Middle frontal gyrus (tissue), 1 donor: ENCODE measurements around the gene DMGDH.
"Not testable (repeated sequence)": the region's sequence is repeated elsewhere in the genome, so short reads cannot be mapped to it uniquely, and the experiment has no call there.

ENCODE experiments used
- DNase-seq: peaks from one replicate; pipeline ENCODE4 v3.0.0-alpha.2; 2015; ENCODE audit warnings: low spot score; ENCODE audit errors: extremely low spot score

Gene DMGDH

DNA sequence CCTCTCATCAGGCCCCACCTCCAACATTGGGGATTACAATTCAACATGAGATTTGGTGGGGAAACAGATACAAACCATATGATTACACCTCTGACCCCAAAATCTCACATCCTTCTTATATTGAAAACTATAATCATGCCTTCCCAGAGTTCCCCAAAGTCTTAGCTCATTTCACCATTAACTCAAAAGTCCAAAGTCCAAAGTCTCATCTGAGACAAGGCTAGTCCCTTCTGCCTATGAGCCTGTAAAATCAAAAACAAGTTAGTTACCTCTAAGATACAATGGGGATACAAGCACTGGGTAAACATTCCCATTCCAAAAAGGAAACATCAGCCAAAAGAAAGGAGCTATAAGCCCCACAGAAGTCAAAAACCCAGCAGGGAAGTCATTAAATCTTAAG lies 57.6 kb downstream of the DMGDH start:
- no peak for DNase-seq

DNA sequence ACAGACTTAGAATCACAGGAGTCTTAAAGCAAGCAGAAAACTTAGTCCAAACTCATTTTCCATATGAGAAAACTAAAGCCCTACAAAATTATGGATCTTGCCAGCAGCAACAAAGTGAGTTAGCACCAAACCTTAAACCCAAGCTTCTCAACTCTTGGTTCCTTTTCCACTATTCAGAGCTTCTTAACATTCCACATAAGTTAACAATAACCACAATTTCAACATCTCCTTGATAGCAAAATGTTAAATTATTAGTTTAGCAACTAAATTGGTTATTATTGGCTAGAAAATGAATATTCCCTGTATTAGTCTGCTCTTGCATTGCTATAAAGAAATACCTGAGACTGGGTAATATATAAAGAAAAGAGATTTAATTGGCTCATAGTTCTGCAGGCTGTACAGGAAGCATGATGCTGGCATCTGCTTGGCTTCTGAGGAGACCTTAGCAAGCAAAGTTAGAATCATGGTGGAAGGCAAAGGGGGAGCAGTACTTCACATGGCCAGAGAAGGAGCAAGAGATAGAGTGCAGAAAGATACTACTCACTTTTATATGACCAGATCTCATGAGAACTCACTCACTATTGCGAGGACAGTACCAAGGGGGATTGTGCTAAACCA lies 58.1 kb downstream of the DMGDH start:
- DNase-seq: no peak

DNA sequence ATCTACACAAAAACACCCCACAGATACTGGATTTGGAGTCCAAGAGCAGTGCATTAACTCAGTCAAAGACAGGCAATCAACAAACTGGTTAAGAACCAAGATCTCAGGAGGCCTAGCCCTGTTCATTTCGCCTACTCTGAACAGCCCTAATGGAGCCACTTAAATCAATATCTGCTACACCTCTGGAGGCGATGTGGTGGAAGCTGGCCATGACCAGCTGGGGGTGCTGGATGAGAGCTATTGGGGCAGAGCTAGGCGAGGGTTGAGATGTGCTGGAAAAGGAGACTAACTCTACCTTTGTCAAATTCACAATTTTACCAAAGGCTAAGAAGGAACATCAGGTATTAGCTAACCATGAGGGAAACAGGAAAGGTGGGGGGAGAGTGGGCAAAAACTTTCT lies 61.1 kb downstream of the DMGDH start:
- DNase-seq: no peak

DNA sequence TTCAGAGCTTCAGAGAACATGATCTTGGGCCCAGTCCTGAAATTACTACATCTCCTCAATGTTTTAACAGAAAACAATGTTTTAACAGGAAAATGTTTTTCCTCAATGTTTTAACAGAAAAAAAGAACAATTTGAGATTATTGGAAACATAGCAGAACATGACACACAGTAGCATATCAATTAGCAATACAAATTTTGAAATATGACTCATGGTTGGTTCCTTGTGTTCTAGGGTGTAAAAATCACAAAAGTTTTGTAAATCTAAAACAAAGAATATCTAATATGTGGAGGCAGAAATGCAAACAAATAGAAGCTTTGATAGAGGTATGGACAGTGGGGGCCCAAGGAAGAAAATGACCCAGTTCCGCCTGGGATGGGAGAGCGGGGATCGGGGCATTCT lies 61.6 kb downstream of the DMGDH start:
- no peak for DNase-seq

DNA sequence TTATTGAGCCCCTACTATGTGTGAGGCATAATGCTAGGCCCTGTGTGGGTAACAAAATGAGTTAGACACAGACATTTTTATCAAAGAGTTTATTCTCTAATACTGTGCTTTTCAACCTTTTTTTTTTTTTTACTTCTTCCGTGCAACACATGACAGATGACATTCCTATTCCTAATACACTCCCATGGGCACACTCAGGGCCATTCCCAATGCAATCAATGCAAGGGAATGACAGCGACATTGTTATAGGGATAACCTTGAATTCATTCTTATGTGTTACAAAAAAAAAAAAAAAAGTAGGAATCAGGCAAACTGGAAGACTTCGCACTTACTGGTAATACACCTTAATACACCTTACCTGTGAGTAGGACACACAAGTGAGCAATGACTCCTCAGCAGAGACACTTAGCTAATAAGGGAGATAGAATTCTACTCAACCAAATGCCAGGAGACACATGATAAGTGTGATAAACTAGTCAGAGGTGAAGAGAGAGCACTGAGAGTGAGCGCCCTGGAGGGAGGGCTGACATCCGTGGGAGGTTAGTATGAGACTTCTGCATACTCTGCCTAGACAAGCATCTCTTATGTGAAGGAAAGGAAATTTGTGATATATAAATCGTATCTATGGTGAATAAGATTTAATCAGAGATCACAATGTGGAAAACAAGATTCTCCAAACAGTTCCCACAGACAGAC lies 63.4 kb downstream of the DMGDH start:
- DNase-seq: no peak

DNA sequence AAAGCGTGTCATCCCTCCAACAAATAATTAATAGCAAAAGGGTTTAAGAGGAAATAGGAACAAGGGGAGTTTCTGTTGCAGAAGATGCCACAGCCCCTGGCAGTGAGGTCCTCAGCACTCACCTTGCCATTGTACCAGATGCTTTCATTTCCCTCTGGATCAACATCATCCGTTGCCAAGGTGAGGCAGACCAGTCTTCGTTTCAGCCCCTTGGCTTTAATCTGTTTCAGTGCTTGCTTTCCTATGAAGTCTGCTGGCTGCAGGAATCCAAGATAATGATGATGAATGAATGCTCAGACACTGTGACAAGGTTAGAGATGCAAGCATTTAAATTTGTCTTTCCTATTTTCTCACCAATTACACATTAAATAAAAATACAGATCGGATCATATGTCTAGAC lies 64.3 kb downstream of the DMGDH start:
- DNase-seq: no peak

DNA sequence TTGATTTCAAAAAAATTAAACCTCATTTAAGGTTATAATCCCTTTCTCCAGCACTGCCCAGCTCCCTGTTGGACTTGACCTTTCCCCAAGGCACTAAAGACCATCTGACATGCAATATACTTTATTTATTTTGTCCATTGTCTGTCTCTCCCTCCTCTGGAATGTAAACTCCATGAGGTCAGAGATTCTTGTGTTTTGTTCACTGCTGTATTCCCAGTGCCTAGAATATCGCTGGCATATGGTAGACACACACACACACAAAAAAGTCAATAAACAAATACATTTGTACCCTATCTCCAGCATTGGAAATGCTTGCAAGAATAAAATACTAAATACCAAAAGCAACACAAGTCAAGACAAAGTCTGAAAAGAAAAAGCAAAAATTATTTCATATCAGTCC lies 67.1 kb downstream of the DMGDH start:
- no peak for DNase-seq

DNA sequence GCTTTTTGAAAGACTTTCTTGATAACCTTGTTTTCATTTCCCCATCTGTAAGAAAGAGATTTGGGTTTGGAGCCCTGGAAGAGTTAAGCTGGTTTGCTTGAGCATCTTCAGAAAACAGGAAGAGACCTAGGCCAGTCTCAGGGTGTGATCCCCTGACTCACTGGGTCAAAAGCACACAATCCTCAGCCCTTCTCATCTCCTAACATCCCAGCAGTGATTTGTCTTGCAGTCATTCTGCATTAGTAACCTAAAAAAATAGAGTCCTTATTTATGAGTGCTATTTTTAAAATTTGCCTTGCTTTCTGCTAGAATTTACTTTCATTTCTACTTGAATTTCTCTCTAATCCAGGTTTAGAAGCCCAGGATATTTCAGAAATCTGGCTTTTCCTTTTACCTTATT lies 68.0 kb downstream of the DMGDH start:
- no peak for DNase-seq

DNA sequence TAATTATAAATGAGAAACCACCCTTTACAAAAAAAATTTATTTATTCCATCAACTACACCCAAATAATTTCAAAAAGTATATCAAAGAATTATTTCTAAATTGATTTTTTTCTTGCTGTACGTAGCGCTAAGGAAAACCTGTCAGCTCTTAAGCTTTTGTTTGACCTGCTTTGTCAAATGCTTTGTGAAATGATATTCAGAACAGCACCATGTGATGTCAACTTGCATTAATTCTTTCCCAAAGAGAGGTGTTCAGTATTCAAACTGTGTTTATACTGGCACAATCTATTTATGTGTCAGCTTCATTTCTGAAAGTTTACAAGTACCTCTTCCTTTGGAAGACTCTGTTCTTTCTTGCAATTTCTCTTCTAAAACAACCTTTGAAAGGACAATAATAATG lies 72.4 kb downstream of the DMGDH start:
- DNase-seq: no peak

DNA sequence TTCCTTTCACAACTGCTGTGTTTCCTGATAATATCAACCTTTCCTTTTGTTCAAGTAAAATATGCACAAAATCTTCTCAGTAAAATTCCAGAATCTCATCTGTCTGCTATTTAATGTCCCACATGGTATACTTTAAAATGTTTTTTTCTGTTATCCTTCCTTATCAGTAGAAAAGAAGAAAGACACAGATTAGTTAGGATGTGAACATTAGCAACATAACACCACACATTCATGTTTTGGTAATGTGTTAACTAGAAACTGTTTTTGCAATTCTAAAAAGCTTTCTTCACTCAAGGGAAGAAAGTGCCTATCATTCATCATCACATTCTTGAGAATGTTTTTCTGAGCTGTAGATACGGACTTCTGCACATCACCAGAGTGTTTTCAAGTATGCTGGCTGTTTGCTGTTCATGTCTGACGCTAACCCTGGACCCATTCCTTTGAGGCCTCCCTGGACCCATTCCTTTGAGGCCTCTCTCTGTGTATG lies 73.9 kb downstream of the DMGDH start:
- no peak for DNase-seq

DNA sequence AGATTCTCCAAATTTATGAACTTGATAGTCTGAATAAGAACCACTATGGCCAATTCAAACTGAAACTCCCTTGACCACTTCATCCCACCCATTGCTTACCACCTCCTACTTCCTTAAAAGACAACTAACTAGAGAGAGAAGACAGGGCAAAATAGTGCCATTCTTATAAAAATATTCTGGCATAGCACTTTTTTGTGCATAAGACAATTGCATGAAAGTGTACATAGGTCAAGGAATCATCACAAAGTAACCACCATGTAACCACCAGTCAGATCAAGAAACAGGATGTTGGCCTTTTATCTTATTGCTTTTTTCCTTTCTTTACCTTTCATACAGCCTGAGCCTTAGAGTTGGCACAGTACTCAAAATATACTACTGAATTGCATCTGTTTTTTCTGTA lies 76.3 kb downstream of the DMGDH start:
- no peak for DNase-seq

DNA sequence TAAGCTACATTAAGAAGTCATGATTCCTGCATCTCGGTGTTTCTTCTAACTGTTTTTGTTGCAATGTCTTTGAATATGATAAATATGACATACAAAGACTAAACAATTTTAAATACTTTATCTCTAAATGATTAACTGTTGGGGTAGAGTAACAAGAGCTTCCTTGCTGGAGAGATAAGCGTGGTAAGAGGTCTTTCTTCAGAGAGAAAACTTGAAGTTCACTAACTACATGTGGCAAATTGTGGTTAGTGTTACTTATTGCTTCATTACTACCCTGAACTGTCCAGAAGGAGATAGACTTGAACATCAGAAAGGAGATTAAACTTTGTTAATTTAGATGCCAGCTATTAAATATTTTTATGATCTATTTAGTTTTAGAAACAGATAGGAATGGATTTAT lies 77.3 kb downstream of the DMGDH start:
- no peak for DNase-seq

DNA sequence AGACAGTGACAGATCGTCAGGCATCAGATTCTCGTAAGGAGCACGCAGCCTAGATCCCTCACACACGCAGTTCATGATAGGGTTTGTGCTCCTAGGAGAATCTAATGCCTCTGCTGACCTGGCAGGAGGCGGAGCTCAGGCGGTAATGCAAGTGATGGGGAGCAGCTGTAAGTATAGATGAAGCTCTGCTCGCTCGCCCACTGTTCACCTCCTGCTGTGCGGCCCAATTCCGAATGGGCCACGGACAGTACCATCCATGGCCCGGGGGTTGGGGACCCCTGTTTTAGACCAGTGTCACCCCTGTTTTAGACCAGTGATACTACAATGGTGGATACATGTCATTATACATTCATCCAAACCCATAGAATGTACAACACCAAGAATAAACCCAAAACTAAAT lies 80.4 kb downstream of the DMGDH start:
- DNase-seq: no peak

DNA sequence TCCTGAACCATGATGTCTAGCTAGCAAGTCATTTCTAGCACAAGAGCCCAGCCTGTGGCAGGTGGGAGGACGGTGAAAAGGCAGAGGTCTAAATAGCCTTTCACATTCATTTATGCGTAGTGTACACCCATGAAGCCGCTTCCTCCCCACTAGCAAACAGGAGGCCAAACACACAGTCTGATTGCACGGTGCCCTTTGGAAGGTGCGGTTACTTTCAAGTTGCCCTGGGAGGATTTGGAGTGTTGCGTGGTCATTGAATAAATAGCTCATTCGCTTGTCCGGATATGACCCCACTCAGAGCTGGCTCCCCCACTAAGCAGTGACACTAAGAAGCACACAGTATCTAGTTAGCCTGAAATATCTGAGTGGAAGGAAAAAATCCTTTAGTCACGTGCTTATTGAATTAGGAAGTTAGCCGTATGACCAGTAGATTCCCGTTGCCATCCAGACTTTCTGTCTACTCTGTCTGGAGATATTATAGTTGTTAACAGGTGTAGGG lies 83.7 kb downstream of the DMGDH start:
- DNase-seq: no peak

DNA sequence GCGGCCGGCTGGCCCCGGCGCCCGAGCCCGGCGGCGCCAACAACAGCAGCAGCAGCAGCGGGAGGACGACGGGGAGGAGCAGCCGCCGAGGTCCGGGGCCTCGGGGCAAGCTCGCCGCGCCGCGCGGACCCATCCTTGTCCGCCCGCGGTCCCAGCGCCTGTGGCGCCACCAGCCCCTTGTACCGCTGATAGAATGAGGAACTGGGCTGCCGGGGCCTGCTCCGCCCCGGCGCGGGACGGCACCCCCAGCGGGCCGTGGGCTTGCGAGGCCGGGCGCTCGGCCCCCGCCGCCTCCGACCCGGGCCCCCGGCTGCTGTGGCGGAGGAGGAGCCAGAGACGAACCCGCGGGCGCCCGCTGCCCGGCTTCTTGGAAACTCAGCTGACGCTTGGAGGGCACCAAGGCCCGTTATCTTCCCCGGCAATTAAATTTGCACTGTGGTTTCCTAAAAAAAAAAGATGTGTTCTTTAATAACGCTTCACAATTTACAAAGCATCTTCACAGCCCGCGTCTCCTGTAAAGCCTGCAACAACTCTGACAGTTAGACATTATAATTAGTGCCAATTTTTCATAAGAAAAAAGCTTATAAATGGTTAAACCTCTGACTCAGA lies 84.3 kb downstream of the DMGDH start, which contains the start of gene ARSB:
Gene ARSB (minus strand): TSS at position 195 of the 609 bp plus-strand sequence. CDS start 62 bp downstream, at position 133.
- no peak for DNase-seq

DNA sequence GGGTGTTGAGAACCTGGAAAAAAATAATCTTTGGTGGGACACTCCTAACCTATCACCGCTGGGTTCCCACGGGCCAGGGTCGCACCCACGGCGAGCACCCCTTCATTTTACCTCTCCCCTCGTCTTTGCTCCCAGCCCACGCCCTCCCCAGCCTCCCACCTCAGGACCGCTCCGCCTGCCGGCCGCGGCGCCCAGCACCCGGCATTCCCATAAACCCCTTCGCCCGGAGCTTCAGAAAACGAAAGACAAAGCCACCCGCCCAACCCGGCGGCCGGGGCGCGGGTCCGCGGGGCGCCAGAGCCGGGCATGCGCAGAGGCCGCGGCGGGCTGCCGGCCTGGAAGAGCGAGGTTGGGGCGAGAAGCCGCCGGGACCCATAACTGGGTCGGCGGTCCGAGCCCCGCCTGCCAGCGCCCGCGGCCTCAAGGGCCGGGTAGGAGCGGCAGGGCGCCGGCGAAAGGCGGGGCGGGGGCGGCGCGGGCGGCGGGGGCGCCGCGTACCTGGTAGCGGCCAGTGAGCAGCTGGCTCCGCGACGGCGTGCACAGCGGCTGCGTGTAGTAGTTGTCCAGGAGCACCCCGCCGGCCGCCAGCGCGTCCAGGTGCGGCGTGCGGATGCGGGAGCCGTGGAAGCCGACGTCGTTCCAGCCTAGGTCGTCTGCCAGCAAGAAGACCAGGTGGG lies 84.9 kb downstream of the DMGDH start:
- DNase-seq: peak; percentile 68

DNA sequence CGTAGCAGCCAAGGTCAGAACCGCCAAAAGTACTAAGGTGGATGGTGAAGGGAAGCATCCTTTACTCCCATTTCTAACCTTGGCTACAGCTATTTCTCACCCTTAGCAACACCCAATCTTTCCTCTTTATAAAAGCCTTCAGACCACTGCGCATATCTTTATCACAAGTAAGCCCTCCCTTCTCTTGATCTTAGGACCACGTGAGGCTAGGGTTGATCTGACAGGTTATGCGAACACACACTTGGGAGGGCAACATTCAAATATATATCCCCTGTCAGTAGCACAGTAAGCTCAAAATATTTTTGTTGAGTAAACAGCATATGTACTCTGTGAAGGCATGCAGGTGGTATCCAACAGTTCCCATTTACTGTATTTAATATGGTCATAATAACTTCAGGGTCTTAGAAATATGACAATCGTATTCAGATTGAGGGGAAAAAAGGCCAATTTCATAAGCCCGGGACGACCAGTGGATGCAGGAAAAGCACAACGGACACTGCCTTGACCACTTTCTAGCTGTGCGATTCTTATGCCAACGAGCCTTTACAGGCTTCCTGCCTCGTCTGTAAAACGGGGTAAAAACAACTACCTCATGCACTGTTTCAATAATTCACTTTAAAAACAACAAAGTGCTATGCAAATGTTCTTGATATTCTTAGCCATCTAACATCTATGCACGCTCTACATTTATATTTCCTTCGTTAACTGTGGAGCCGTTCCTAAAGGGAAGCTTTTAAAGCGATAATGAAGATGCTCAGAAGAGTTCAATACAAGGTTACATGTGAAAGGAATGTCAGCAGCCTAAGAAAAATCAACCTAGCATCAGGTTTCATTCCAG lies 85.7 kb downstream of the DMGDH start:
- no peak for DNase-seq

DNA sequence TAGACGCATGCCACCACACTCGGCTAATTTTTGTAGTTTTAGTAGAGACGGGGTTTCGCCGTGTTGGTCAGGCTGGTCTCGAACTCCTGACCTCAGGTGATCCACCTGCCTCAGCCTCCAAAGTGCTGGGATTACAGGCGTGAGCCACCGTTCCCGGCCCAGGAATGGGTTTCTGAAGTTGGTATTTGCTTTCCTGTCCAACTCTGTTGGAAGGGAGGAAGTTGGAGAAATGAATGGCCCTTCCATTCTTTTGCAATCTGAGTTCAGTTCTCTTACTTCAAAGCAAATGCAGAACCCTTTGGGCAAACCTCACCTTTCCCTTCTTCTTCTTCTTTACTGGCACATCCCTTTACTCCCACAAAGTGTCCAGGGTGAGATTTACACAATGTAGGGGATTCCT lies 86.3 kb downstream of the DMGDH start:
- not testable (repeated sequence) for DNase-seq

DNA sequence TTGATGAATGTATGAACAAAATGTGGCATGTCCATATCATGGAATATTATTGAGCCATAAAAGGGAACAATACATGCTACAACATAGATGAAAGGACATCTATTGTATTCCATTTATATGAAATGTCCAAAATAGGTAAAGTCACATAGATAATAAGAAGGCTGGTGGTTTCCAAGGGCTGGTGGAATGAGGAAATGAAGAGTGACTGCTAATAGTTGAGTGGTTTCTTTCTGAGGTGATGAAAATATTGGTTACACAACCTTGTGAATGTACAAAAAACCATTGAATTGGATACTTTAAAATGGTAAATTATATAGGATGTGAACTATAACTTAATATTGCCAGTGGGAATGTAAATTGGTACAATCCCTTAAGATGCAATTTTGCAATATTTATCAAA lies 89.6 kb downstream of the DMGDH start:
- DNase-seq: no peak

DNA sequence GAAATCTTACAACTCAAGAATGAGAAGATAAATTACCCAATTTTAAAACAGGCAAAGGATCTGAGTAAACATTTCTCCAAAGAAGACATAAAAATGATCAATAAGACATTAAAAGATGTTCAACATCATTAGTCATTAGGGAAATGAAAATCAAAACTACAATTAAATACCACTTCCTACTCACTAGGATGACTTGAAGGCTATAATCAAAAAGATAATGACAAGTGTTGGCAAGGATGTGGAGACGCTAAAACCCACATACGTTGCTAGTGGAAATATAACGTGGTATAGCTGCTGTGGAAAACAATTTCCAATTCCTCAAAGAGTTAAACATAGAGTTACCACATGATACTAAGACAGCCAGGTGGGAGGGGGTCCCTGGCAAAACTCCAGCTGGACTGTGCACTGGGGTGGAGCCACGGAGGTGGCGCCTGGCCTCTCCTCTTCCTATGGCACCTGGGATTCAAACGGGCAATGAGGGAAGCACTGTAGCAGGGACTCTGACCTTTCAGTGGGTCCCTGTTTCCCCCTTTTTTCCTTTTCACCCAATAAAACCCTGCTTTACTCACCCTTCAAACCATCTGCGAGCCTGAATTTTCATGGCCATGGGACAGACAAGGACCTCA lies 90.2 kb downstream of the DMGDH start:
- no peak for DNase-seq

DNA sequence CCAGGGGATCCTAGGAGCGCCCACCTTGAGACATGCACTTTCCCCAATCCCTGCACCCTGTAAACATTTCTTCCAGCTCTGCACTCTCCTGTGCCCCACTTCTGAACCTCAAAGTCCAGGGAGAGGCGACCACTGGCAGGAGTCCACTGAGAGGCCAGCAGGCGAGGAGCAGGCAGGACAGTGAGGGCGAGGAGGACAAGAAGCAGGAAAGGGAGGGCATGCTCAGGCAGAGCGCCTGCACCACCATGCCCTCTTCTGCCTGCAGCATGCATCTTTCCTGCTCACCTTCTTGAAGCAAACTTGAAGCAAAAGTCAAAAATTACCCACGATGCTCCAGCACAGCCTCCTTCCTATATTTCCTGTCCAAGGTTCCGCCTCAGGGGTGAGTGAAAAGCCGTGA lies 94.4 kb downstream of the DMGDH start:
- DNase-seq: no peak
